ENCODE results near the gene MAP2.

- TF ChIP-seq RUNX3 (IDR thresholded peaks at IDR 0.05; ENCODE audit: low read length) (no peak), NFIC (IDR thresholded peaks at IDR 0.05; ENCODE audit: low read depth, low read length) (no peak), HDAC6 (IDR thresholded peaks at IDR 0.05; ENCODE audit: unreplicated experiment) (no peak), EZH2 (IDR thresholded peaks at IDR 0.05; ENCODE audit: borderline replicate concordance, control insufficient read depth, low read depth, low read length) (no peak), CTCF (IDR thresholded peaks at IDR 0.05 in 2 of 3, conservative IDR thresholded peaks at IDR 0.05 in 1 of 3; ENCODE audit: control insufficient read depth in 2 of 3, extremely low read depth in 1 of 3, insufficient read depth in 1 of 3, low read depth in 3 of 3, low read length in 3 of 3) (no peak), ZNF622 (IDR thresholded peaks at IDR 0.05) (no peak), GATAD2B (conservative IDR thresholded peaks at IDR 0.05; ENCODE audit: low read depth) (no peak), PKNOX1 (IDR thresholded peaks at IDR 0.05) (no peak), MYC (IDR thresholded peaks at IDR 0.05; ENCODE audit: insufficient read depth, insufficient read length, insufficient replicate concordance, low read length, severe bottlenecking) (no peak), TAF1 (IDR thresholded peaks at IDR 0.05; ENCODE audit: borderline replicate concordance, low read depth, low read length) (no peak), REST (IDR thresholded peaks at IDR 0.05; ENCODE audit: low read depth, low read length) (no peak), NRF1 (conservative IDR thresholded peaks at IDR 0.05; ENCODE audit: low read depth, low read length) (no peak), SRF (IDR thresholded peaks at IDR 0.05; ENCODE audit: low read depth in 2 of 2, low read length in 2 of 2) (no peak)
Measured at GRCh38 chr2:209584915-209585314, 161.1 kb downstream of the MAP2 start.

Data from GM12878 (cell line).